HG03571 (cell line): ENCODE data around the gene VCP.
"Not testable (repeated sequence)": the region's sequence is repeated elsewhere in the genome, so short reads cannot be mapped to it uniquely, and the experiment has no call there.

ENCODE experiments used
- ATAC-seq: cut with Tn5 transposase; IDR thresholded peaks from one replicate; pipeline ENCODE4 v1.9.1; 2021; ENCODE audit not compliant: unreplicated experiment

VCP gene

DNA sequence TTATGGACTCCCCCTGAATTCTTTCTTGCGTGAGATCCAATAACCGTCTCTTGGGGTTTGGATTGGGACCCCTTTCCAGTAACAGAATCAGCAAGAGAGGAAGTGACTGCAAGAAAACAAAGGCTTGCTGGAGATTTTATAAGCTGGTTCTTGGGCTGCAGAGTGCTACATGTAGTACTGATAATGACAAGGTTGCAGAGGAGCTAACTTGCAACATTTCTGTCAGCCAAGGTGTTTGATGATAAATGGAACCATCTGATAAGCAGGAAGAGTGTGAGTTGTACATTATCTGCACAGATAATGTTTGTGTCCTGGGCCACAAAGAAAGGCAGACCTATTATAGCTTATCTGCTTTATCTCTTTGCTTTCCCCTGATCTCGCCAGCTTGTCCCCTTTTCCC, 45.8 kb downstream of the VCP start:
- ATAC-seq = no peak

GRCh38 chr9:35023443-35023842, 49.0 kb downstream of the VCP start:
- not testable (repeated sequence) for ATAC-seq

- ATAC-seq = no peak
Measured at GRCh38 chr9:35014517-35014916, 57.9 kb downstream of the VCP start.

DNA sequence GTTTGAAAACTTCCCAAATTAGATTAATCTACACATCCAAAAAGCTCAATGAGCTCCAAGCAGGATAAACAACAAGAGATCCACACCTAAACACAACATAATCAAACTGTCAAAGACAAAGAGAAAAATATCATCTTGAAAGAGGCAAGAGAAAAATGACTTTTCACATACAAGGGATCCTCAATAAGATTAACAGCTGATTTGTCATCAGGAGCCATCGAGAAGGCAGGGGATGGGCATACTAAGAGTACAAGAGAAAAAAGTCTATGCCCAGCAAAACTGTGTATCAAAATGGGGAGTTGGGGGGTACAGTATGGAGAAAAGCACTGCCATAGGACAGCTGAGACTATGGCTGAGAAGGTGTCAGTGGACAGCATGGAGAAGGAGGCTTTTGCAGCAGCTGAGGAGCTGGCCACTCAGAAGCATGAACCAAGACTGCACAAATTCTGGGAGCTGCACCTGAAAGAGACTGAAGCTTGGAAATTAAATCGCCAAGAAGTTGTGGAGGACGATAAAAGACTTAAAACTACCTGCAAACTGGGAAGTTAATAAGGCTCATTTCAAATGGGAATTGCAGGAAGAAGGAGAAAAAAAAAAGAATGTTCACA, 62.0 kb downstream of the VCP start:
- no peak for ATAC-seq
